Cardiac fibroblast (primary cell): ENCODE measurements around the gene SLC33A1.

Source experiments
- DNase-seq, 2 donors: peaks; one replicate each; pipeline versions ENCODE4 v3.0.0 to v3.0.0-alpha.2; 2010; ENCODE audit warnings: low read depth in 2 of 2
- H3K4me3 ChIP-seq, 2 donors: replicated peaks in 1 of 2; 1 replicate in 1 of 2; 2 replicates in 1 of 2; pipeline ENCODE4 v1.5.1; 2011; ENCODE audit warnings: low read depth in 2 of 2, low read length in 2 of 2, mild to moderate bottlenecking in 2 of 2, moderate library complexity in 1 of 2
- TF ChIP-seq, protein P1 (sequence below): IDR thresholded peaks from one replicate; pipeline ENCODE4 v1.5.1; 2011; ENCODE audit warnings: low read depth, mild to moderate bottlenecking, low read length, inconsistent platforms

SLC33A1 gene

DNA sequence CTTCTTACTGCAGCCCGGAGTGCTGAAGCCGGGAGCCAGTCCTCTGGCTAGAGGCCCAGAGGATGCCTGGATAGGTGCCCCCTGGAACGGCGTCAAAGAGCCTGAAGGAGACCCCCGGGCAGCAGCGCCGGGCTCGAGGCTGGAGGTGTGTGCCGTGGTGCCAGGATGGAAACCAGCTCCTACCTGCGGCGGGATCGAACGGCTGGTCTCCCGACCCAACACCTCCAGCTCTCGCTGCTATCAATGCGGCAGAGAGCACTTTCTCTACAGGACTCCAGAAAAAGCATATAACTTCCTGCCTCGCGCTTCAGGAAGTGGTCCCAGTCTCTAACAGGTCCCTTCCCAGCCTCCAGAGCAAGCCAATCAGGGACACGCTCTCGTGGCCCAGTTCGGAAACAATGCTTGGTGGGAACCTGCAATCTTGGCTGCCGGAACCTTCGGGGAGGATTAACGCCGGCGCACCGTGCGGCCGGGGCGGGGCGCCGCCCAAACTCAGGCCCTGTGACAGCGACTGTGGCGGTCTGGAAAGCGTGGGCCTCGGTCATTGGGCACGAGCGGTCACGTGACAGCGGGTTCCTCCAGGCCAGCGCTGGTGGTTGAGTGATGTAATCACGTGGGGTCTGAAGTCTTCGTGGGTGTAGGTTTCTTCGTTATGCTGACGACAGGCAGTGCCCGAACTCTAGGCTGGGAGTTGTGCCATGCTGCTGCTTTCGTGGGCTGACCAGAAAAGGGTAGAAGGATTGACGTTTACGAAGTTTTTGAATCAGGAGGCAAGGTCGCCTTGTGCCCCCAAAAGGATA, at the start of gene SLC33A1:
Gene SLC33A1, minus strand, starts transcription at position 287 of the 800 bp plus-strand sequence. CDS start 430 bp downstream, outside the sequence.
- H3K4me3 ChIP-seq = peak within 1 kb of the TSS; percentile 97 to 98
- peak; percentile 100 for DNase-seq
- TF ChIP-seq, protein P1, sequence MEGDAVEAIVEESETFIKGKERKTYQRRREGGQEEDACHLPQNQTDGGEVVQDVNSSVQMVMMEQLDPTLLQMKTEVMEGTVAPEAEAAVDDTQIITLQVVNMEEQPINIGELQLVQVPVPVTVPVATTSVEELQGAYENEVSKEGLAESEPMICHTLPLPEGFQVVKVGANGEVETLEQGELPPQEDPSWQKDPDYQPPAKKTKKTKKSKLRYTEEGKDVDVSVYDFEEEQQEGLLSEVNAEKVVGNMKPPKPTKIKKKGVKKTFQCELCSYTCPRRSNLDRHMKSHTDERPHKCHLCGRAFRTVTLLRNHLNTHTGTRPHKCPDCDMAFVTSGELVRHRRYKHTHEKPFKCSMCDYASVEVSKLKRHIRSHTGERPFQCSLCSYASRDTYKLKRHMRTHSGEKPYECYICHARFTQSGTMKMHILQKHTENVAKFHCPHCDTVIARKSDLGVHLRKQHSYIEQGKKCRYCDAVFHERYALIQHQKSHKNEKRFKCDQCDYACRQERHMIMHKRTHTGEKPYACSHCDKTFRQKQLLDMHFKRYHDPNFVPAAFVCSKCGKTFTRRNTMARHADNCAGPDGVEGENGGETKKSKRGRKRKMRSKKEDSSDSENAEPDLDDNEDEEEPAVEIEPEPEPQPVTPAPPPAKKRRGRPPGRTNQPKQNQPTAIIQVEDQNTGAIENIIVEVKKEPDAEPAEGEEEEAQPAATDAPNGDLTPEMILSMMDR = no peak

DNA sequence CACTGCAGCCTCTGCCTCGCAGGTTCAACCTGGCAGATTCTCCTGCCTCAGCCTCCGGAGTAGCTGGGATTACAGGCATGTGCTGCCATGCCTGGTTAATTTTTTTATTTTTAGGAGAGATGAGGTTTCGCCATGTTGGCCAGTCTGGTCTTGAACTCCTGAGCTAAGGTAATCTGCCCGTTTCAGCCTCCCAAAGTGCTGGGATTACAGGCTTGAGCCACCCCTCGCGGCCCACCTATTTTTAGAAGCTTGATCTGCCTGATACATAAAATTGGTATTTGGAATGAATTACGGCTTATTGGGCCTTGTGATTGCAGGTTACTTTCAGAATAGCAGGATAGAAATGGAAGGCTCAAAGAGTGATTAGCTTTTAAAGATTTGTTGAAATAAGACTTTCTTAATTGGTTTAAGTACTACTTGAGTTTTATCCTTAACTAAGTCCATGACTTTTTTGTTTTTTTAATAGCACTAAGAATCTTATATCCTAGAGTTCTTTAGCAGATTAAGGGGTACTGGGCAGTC, 41.2 kb upstream of the SLC33A1 start:
- TF ChIP-seq, protein P1 = no peak
- H3K4me3 ChIP-seq = no peak overlapping the region
- DNase-seq = no peak

DNA sequence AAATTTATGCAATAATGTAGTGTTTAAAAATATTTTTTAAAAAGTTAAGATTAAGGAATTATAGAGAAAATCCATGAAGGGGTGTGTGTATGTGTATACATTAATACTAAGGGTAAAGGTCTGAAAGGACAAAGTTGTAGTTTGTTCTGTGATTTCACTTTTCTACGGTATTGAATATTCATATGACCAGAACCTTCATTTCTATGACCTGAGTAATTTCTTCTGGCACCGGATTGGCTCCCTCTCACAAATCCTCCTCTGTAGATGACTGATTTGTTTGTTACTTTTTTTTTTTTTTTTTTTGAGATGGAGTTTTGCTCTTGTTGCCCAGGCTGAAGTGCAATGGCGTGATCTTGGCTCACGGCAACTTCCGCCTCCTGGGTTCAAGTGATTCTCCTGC, 37.1 kb upstream of the SLC33A1 start:
- DNase-seq = peak in 1 of 2 donors; percentile 47
- H3K4me3 ChIP-seq = no peak overlapping the region
- TF ChIP-seq, protein P1 = no peak

DNA sequence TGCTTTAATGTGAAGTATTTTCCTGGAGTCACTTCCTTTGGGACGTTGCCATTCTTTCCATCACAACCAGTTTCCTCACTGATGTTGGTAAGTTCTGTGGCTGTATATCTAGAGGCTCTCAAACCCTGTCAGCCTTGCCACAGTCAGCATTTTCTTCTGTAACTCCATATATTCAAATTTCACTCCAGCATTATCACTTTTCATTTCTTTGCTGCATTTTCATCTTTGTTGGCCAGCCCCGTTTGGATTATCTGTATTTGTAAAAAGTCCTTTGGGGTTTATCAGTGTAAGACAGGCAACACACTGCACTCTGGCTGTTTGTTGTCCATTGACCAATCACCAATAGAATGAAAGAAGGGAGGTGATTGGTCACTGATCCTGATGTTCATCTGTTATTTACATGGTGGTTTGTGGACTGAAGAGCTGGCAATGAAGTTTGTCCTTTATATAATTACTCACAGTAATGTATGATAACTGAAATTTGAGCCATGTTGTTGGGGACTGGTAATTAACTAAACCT, 36.5 kb upstream of the SLC33A1 start:
- H3K4me3 ChIP-seq = no peak overlapping the region
- peak; percentile 65 to 75 for DNase-seq

DNA sequence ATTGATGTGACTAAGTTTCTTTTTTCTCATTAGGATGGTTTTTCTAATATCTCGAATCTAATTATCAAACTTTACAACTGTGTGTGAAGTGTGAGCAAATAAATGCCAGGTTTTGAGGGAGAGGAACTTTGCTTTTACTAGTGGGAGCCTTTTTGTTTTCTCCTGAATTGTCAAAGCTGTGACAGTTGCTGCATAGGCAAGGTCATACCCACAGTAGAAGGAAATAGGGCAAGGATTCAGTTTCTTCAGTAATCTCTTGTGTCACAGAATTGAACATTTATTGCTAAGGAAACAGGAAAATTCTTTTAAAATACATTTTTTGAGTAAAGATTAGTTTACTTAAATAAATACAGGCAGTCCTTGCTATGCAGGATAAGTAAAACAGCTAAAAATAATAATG, 35.7 kb upstream of the SLC33A1 start:
- no peak for DNase-seq
- no peak overlapping the region for H3K4me3 ChIP-seq
- TF ChIP-seq, protein P1 = no peak

More for the DNA sequence above, 36.5 kb upstream of the SLC33A1 start:
- TF ChIP-seq, protein P1 = no peak

DNA sequence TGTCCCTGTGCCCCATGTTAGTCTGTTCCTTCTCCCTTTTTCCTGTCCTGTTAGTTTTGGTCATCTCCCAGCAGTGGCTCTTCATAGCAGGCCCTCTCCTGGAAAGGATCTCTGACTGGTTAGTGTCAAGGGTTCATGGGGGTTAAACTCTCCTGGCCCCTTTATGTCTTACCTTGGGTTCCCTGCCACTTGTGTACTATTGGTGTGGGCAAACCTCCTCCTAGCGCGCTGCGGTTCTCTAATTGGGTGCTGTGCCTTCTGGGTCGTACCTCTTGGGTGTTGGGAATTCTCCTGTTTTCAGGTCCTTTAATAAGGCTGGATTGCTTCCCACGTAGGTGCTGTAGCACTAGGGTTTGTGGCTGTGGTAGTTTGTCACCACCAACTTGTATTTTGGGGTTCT, 35.0 kb upstream of the SLC33A1 start:
- DNase-seq = no peak
- TF ChIP-seq, protein P1 = no peak
- no peak overlapping the region for H3K4me3 ChIP-seq
